Measurements from ENCODE around the gene RC3H1. TPM values are rescaled to one million over a fixed set of nuclear protein-coding genes. Genes with fewer than 3 reads are reported as not detected.

The RC3H1 gene
- total RNA-seq, 1 donor from 2014 or later, result 16.9 TPM

- no peak for ATAC-seq
- no peak for DNase-seq (ENCODE audit: low spot score)
Measured at GRCh38 chr1:173889885-173890284, 132.3 kb downstream of the RC3H1 start.

DNA sequence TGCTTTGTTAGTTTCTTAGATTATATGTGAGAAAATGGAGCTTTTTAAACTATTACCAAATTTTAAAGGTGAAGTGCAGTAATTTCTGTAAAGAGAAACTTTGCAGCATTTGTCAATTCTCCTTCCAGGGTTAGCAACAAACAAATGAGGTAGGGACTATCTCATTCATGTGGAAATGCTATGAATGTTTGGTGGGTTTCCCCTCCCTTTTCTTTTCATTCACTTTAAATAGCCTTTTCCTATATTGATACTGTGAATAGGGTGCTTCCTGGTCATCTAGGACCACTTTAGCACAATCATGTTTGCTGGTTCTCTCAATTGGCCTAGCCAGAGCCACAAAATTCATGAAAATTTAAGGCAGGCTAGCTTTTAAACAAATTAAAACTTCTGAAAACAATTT, 133.4 kb downstream of the RC3H1 start:
- DNase-seq (ENCODE audit: low spot score), result no peak

GRCh38 chr1:173887627-173888026, 134.5 kb downstream of the RC3H1 start:
- no peak for ATAC-seq
- DNase-seq (ENCODE audit: low spot score), result no peak

More for the DNA sequence above, 133.4 kb downstream of the RC3H1 start:
- no peak for ATAC-seq

GRCh38 chr1:173886746-173887611, 135.2 kb downstream of the RC3H1 start:
- DNase-seq (ENCODE audit: low spot score) (no peak), ATAC-seq (no peak)

- DNase-seq (ENCODE audit: low spot score) (no peak), ATAC-seq (peak; percentile 47)
Measured at GRCh38 chr1:173884701-173885100, 137.5 kb downstream of the RC3H1 start.

Other genes starting within 250 kb of the RC3H1 start
- 11.1 TPM for gene DARS2, start 197.7 kb downstream of the RC3H1 start, total RNA-seq
- 1.1 TPM for gene CENPL, start 197.5 kb downstream of the RC3H1 start, total RNA-seq
- 52.0 TPM for gene GAS5, start 154.4 kb downstream of the RC3H1 start, total RNA-seq
- 4.7 TPM for gene ZBTB37, start 154.0 kb downstream of the RC3H1 start, total RNA-seq
- 2,515 TPM for gene SERPINC1, start 105.0 kb downstream of the RC3H1 start, total RNA-seq
- 17.0 TPM for gene RABGAP1L, start 137.2 kb upstream of the RC3H1 start, total RNA-seq